Tibial artery (tissue), 4 donors: ENCODE data around the gene RAC3.

Source experiments
- DNase-seq, 2 donors: peaks; one replicate each; pipeline ENCODE4 v3.0.0-alpha.2; 2019
- H3K27ac ChIP-seq, 2 donors: fragments of 200-600 bp; sonication (generic) in 1 of 2; 1 replicate in 1 of 2; 2 replicates in 1 of 2; pipeline ENCODE4 v1.5.1; 2018 to 2019; ENCODE audit warnings: mild to moderate bottlenecking in 1 of 2
- H3K27me3 ChIP-seq, 2 donors: fragments of 200-600 bp; sonication (generic) in 1 of 2; one replicate each; pipeline versions ENCODE4 v1.5.1 to v1.6.0; 2016 to 2019
- H3K36me3 ChIP-seq, 3 donors: fragments of 200-600 bp; sonication (generic) in 2 of 3; one replicate each; pipeline ENCODE4 v1.5.1; 2016 to 2019; ENCODE audit warnings: mild to moderate bottlenecking in 2 of 3
- H3K4me1 ChIP-seq, 4 donors: fragments of 200-600 bp; sonication (generic) in 2 of 4; 1 replicate in 3 of 4; 2 replicates in 1 of 4; pipeline ENCODE4 v1.5.1; 2016 to 2019
- H3K4me3 ChIP-seq, 2 donors: fragments of 200-600 bp; sonication (generic) in 1 of 2; 1 replicate in 1 of 2; 2 replicates in 1 of 2; pipeline ENCODE4 v1.5.1; 2018 to 2019; ENCODE audit warnings: mild to moderate bottlenecking in 2 of 2
- H3K9me3 ChIP-seq, 3 donors: fragments of 200-600 bp; sonication (generic) in 1 of 3; one replicate each; pipeline ENCODE4 v1.5.1; 2016 to 2019
- intact Hi-C: fragments of 100-400 bp; cut with DNase I; formaldehyde crosslinking; loops from one replicate; pipeline ENCODE4 v1.15.0; 2023; ENCODE audit warnings: low total_unique reads
- TF ChIP-seq, protein P1 (sequence below), 2 experiments: fragments of 200-600 bp in 1 of 2; fragments of 450-650 bp in 1 of 2; IDR thresholded peaks; one replicate each; pipeline ENCODE4 v1.5.1; 2017 to 2019; ENCODE audit warnings: antibody characterized with exemption in 2 of 2, mild to moderate bottlenecking in 1 of 2, moderate library complexity in 1 of 2

The RAC3 gene

DNA sequence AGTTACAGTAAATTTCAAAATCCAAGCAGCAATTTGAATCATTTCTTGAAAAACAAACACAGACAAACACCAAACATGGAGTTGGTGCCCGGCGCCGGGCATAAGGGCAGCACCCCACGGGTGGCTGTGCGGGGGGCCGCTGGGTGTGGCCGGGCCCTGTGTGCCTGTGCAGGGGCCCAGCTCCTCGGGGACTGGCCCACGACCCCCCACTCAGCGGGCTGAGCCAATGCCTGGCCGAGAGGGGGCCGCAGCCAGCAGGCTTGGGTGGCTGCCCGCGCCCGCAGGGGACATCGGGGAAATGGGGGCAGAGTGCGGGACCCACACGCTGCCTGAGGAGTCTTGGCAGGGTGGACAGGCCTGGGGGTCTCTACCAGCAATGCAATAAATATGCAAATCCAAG lies 47.0 kb downstream of the RAC3 start:
- TF ChIP-seq, protein P1, sequence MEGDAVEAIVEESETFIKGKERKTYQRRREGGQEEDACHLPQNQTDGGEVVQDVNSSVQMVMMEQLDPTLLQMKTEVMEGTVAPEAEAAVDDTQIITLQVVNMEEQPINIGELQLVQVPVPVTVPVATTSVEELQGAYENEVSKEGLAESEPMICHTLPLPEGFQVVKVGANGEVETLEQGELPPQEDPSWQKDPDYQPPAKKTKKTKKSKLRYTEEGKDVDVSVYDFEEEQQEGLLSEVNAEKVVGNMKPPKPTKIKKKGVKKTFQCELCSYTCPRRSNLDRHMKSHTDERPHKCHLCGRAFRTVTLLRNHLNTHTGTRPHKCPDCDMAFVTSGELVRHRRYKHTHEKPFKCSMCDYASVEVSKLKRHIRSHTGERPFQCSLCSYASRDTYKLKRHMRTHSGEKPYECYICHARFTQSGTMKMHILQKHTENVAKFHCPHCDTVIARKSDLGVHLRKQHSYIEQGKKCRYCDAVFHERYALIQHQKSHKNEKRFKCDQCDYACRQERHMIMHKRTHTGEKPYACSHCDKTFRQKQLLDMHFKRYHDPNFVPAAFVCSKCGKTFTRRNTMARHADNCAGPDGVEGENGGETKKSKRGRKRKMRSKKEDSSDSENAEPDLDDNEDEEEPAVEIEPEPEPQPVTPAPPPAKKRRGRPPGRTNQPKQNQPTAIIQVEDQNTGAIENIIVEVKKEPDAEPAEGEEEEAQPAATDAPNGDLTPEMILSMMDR (IDR thresholded peaks at IDR 0.05): no peak
- no peaks in the 10 kb centered on the region for H3K9me3 ChIP-seq
- DNase-seq: no peak
- no peaks in the 10 kb centered on the region for H3K4me1 ChIP-seq
- H3K27me3 ChIP-seq: no peaks in the 10 kb centered on the region
- intact Hi-C loops: no loop called here
- no peak overlapping the region for H3K27ac ChIP-seq
- no peak overlapping the region for H3K4me3 ChIP-seq
- H3K36me3 ChIP-seq: peaks cover 36 to 57% (median 53%) of the 10 kb centered on the region in 3 donors

DNA sequence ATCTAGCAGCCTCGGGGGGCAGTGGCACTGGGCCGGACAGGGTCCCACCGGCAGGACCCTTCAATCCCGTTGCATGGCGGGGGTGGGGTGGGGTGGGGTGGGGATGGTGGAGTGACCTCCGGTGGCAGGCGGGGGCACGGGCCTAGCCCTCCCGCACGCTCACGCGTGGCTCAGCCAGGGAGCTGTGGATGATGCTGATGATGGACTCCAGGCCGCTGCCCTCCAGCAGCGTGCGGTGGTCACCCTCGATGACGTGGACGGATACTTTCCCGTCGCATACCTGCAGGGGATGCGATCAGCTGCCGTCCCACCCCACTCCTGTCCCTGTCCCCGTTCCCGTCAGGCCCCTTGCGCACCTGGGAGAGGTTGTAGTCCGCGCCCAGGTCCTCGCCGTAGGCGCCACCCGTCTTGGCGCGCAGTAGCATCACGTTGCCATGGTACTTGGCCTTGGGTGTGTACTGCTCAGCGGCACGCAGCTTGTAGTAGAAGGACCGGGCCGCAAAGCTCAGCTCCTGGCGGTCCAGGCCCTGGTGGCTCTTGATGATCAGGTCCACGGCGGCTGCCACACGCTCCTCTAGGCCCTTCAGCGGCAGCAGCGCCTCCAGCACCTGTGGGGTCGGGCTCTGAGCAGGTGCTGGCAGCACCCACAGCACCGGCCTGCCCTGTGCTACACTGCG lies 47.7 kb downstream of the RAC3 start:
- H3K27ac ChIP-seq: no peak overlapping the region
- H3K4me3 ChIP-seq: no peak overlapping the region
- no peaks in the 10 kb centered on the region for H3K9me3 ChIP-seq
- H3K27me3 ChIP-seq: no peaks in the 10 kb centered on the region
- H3K36me3 ChIP-seq: peaks cover 43 to 64% (median 60%) of the 10 kb centered on the region in 3 donors
- TF ChIP-seq, protein P1 (IDR thresholded peaks at IDR 0.05): no peak
- no peak for DNase-seq
- intact Hi-C loops: no loop called here
- H3K4me1 ChIP-seq: no peaks in the 10 kb centered on the region

DNA sequence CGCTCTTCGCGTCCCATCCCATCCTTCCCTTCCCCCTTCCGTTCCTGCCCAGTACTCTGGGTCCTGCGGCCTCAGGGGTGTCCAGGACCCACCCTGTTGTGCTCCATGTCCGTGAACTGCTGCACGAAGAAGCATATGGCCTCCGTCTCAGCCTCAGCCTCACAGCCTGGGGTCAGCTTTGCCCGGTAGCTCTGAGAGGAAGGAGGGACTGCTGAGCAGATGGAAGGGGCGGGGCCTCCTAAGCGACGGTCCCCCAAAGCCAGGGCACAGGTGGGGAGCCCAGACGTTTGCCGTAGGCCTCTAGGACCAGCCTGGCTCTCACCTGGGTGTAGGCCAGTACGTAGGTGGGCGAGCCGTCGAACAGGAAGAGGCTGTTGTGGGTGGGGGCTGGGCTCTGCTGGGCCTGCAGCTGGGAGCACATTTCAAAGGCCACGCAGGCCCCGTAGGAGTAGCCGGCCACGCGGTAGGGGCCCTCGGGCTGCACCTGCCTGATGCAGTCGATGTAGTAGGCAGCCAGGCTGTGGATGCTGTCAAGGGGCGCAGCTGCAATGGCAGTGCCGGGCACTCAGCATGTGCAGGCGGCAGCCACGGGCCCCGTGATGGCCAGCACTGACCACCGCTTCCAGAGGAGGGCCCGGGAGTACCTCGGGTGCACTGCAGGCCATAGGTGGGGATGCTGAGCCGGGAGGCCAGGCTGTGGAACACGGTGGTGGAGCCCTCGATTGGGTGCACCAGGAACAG lies 48.7 kb downstream of the RAC3 start:
- H3K36me3 ChIP-seq: peaks cover 53 to 74% (median 71%) of the 10 kb centered on the region in 3 donors
- no peak overlapping the region for H3K27ac ChIP-seq
- TF ChIP-seq, protein P1 (IDR thresholded peaks at IDR 0.05): no peak

DNA sequence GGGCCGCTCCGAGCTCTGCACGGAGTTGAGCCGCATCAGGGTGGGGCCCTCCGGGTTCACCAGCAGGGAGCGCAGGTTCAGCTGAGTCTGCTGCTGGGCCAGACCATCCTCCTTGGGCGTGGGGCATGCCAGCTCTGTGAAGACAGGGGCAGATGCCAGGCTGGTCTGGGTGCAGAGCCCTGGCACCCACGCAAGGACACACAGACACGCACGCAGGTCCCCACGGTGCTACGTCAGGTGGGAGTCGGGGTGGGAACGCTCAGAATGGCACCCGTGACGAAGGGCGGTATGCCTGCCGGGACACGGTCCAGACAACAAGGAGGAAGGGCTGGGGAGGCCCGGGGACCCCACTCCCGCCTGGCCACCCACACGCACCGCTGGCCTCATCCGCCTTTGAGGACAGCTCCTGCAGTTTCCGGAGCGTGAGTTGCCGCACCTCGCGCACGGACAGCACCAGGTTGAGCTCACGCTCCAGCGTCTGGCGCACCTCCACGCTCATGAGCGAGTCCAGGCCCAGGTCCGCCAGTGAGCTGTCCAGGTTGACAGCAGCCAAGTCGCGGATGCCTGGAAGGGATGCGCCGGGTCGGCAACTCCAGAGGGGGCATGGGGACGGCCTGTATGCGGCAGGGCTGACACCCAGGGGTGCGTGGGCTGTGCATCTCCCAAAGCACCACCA lies 49.4 kb downstream of the RAC3 start:
- TF ChIP-seq, protein P1 (IDR thresholded peaks at IDR 0.05): no peak
- DNase-seq: no peak
- intact Hi-C loops: no loop called here
- H3K27ac ChIP-seq: no peak overlapping the region
- no peak overlapping the region for H3K4me3 ChIP-seq
- no peaks in the 10 kb centered on the region for H3K4me1 ChIP-seq
- no peaks in the 10 kb centered on the region for H3K9me3 ChIP-seq
- H3K27me3 ChIP-seq: no peaks in the 10 kb centered on the region
- H3K36me3 ChIP-seq: peaks cover 60 to 82% (median 78%) of the 10 kb centered on the region in 3 donors

More for the DNA sequence above, 48.7 kb downstream of the RAC3 start:
- no peak for DNase-seq
- no peaks in the 10 kb centered on the region for H3K4me1 ChIP-seq
- no peaks in the 10 kb centered on the region for H3K27me3 ChIP-seq
- H3K4me3 ChIP-seq: no peak overlapping the region
- no peaks in the 10 kb centered on the region for H3K9me3 ChIP-seq
- intact Hi-C loops: no loop called here

DNA sequence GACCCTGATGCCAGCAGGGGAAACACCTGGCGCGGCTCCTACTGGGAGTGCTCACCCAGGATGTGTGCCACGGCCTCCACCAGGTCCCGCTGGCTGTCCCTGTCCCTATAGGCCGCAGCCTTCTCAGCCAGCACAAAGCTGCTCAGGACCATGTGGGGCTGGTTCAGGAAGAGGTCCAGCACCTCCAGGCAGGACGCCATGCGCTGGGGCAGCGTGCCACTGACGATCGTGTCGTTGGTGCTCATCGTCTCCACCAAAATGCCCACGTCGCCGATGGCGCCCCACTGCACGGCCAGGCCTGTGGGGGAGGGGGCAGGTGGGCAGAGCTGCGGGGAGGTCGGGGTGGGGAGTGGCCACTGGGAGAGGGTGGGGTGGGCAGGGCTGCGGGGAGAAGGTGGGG lies 50.1 kb downstream of the RAC3 start:
- Histone ChIP-seq H3K4me3 (no peak overlapping the region), H3K4me1 (no peaks in the 10 kb centered on the region), H3K27ac (no peak overlapping the region), H3K9me3 (no peaks in the 10 kb centered on the region), H3K36me3 (peaks cover 66 to 88% (median 84%) of the 10 kb centered on the region in 3 donors), H3K27me3 (no peaks in the 10 kb centered on the region)
- TF ChIP-seq, protein P1 (IDR thresholded peaks at IDR 0.05): no peak
- intact Hi-C loops: no loop called here
- DNase-seq: no peak
